SK-N-SH treated with all-trans-retinoic acid at 6 μM for 48 hours (cell line): ENCODE data around the gene RPL32.

ENCODE experiments used
- ATAC-seq: fragments of 200-7000 bp; cut with Tn5 transposase; 3 replicates; pipeline ENCODE4 v1.9.1; 2020; ENCODE audit warnings: mild to moderate bottlenecking, moderate library complexity
- ARNTL ChIP-seq: fragments of 450-650 bp; formaldehyde crosslinking; IDR thresholded peaks from 2 replicates; pipeline ENCODE4 v1.5.0; 2020; ENCODE audit warnings: low read depth, mild to moderate bottlenecking, moderate library complexity, borderline replicate concordance
- BACH2 ChIP-seq: fragments of 250-450 bp; sonication (Bioruptor Pico); IDR thresholded peaks from 2 replicates; pipeline ENCODE4 v1.9.0; 2021; ENCODE audit warnings: mild to moderate bottlenecking, borderline replicate concordance
- CSDC2 ChIP-seq: fragments of 250-450 bp; sonication (Bioruptor Pico); IDR thresholded peaks from 2 replicates; pipeline ENCODE4 v1.5.0; 2020; ENCODE audit warnings: mild to moderate bottlenecking, moderate library complexity
- ESRRG ChIP-seq: fragments of 250-450 bp; sonication (Bioruptor Pico); IDR thresholded peaks from 2 replicates; pipeline ENCODE4 v1.6.1; 2021; ENCODE audit warnings: mild to moderate bottlenecking
- GLIS3 ChIP-seq: fragments of 250-450 bp; sonication (Bioruptor Pico); IDR thresholded peaks from 2 replicates; pipeline ENCODE4 v1.5.0; 2020; ENCODE audit warnings: mild to moderate bottlenecking, moderate library complexity
- ISL1 ChIP-seq: fragments of 250-450 bp; sonication (Bioruptor Pico); IDR thresholded peaks from 2 replicates; pipeline ENCODE4 v2.1.2; 2022; ENCODE audit warnings: mild to moderate bottlenecking, moderate library complexity
- PPARA ChIP-seq: fragments of 250-450 bp; sonication (Bioruptor Pico); IDR thresholded peaks from 2 replicates; pipeline ENCODE4 v1.5.0; 2020; ENCODE audit warnings: mild to moderate bottlenecking, borderline replicate concordance
- SNAI2 ChIP-seq: fragments of 250-450 bp; sonication (Bioruptor Pico); IDR thresholded peaks from 2 replicates; pipeline ENCODE4 v1.5.0; 2020; ENCODE audit warnings: mild to moderate bottlenecking, moderate library complexity
- TCF4 ChIP-seq: fragments of 250-450 bp; sonication (Bioruptor Pico); IDR thresholded peaks from 2 replicates; pipeline ENCODE4 v1.8.0; 2021; ENCODE audit warnings: mild to moderate bottlenecking, moderate library complexity, borderline replicate concordance
- TOX ChIP-seq: fragments of 250-450 bp; sonication (Bioruptor Pico); IDR thresholded peaks from 2 replicates; pipeline ENCODE4 v1.8.0; 2021; ENCODE audit warnings: mild to moderate bottlenecking, moderate library complexity, borderline replicate concordance
- ZC3H10 ChIP-seq: fragments of 250-450 bp; sonication (Bioruptor Pico); IDR thresholded peaks from 2 replicates; pipeline ENCODE4 v1.5.1; 2021; ENCODE audit warnings: mild to moderate bottlenecking, moderate library complexity
- ZFP3 ChIP-seq: fragments of 250-450 bp; sonication (Bioruptor Pico); IDR thresholded peaks from 2 replicates; pipeline ENCODE4 v1.5.0; 2020; ENCODE audit warnings: mild to moderate bottlenecking, moderate library complexity
- ZFP30 ChIP-seq: fragments of 450-650 bp; formaldehyde crosslinking; IDR thresholded peaks from 2 replicates; pipeline ENCODE4 v1.5.0; 2022; ENCODE audit warnings: mild to moderate bottlenecking, moderate library complexity
- ZNF565 ChIP-seq: fragments of 450-650 bp; formaldehyde crosslinking; conservative IDR thresholded peaks from 2 replicates; pipeline ENCODE4 v1.5.0; 2020; ENCODE audit warnings: low read depth, mild to moderate bottlenecking, moderate library complexity
- ZNF70 ChIP-seq: fragments of 450-650 bp; formaldehyde crosslinking; IDR thresholded peaks from 2 replicates; pipeline ENCODE4 v1.5.0; 2020; ENCODE audit warnings: mild to moderate bottlenecking, moderate library complexity
- ZNF8 ChIP-seq: fragments of 450-650 bp; formaldehyde crosslinking; IDR thresholded peaks from 2 replicates; pipeline ENCODE4 v1.5.0; 2020; ENCODE audit warnings: mild to moderate bottlenecking, moderate library complexity
- TF ChIP-seq, protein P1 (sequence below): fragments of 250-450 bp; sonication (Bioruptor Pico); IDR thresholded peaks from 2 replicates; pipeline ENCODE4 v1.5.0; 2020; ENCODE audit warnings: mild to moderate bottlenecking, moderate library complexity
- TF ChIP-seq, protein P2 (sequence below): fragments of 250-450 bp; sonication (Bioruptor Pico); IDR thresholded peaks from 2 replicates; pipeline ENCODE4 v1.8.0; 2021; ENCODE audit warnings: low read depth, mild to moderate bottlenecking, moderate library complexity, borderline replicate concordance
- TF ChIP-seq, protein P3 (sequence below): fragments of 250-450 bp; sonication (Bioruptor Pico); IDR thresholded peaks from 2 replicates; pipeline ENCODE4 v1.8.0; 2020; ENCODE audit warnings: mild to moderate bottlenecking, moderate library complexity, borderline replicate concordance
- TF ChIP-seq, protein P4 (sequence below): fragments of 250-450 bp; sonication (Bioruptor Pico); IDR thresholded peaks from 2 replicates; pipeline ENCODE4 v1.5.1; 2020; ENCODE audit warnings: low read depth, mild to moderate bottlenecking, moderate library complexity
- TF ChIP-seq, protein P5 (sequence below): fragments of 250-450 bp; sonication (Bioruptor Pico); IDR thresholded peaks from 2 replicates; pipeline ENCODE4 v1.5.1; 2021; ENCODE audit warnings: mild to moderate bottlenecking, moderate library complexity

Gene RPL32

DNA sequence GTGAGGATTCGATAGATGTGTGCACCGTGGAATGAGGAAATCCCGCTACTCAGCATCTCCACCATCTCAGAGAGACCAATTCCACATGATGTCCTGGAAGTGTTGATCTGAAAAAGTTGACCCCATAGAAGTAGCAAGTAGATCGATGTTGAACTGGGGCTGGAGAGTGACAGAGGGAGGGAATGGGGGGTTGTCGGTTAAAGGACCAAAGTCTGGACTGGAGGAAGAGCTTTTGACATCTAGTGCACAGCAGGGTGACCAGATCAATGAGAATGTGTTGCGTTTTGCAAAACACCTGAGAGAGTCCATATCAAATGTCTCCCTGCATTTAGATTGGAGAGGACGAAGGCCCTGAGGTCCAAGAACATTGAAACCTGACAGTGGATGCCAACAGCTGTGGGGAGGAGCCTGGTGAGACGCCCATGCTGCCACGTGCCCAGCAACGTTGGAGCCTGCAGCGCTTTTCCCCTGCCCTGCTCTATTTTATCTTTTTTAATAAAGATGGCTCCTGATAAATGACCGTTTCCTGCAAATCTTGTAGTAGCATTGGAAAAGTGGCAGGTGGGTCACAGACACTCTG is 30.1 kb upstream of the RPL32 start:
- no peak for ATAC-seq
- TF ChIP-seq TOX (CRISPR knock-in tag) (no peak), ZFP30 (CRISPR knock-in tag) (no peak), ZFP3 (CRISPR knock-in tag) (no peak), ZC3H10 (CRISPR knock-in tag) (no peak), BACH2 (CRISPR knock-in tag) (no peak), TCF4 (CRISPR knock-in tag) (no peak), ISL1 (no peak), GLIS3 (CRISPR knock-in tag) (no peak), ESRRG (CRISPR knock-in tag) (no peak), ARNTL (no peak), ZNF70 (no peak), ZNF565 (CRISPR knock-in tag) (no peak), PPARA (CRISPR knock-in tag) (no peak), CSDC2 (CRISPR knock-in tag) (no peak)
- TF ChIP-seq, protein P1, sequence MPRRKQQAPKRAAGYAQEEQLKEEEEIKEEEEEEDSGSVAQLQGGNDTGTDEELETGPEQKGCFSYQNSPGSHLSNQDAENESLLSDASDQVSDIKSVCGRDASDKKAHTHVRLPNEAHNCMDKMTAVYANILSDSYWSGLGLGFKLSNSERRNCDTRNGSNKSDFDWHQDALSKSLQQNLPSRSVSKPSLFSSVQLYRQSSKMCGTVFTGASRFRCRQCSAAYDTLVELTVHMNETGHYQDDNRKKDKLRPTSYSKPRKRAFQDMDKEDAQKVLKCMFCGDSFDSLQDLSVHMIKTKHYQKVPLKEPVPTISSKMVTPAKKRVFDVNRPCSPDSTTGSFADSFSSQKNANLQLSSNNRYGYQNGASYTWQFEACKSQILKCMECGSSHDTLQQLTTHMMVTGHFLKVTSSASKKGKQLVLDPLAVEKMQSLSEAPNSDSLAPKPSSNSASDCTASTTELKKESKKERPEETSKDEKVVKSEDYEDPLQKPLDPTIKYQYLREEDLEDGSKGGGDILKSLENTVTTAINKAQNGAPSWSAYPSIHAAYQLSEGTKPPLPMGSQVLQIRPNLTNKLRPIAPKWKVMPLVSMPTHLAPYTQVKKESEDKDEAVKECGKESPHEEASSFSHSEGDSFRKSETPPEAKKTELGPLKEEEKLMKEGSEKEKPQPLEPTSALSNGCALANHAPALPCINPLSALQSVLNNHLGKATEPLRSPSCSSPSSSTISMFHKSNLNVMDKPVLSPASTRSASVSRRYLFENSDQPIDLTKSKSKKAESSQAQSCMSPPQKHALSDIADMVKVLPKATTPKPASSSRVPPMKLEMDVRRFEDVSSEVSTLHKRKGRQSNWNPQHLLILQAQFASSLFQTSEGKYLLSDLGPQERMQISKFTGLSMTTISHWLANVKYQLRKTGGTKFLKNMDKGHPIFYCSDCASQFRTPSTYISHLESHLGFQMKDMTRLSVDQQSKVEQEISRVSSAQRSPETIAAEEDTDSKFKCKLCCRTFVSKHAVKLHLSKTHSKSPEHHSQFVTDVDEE (CRISPR knock-in tag) = no peak
- TF ChIP-seq, protein P2, sequence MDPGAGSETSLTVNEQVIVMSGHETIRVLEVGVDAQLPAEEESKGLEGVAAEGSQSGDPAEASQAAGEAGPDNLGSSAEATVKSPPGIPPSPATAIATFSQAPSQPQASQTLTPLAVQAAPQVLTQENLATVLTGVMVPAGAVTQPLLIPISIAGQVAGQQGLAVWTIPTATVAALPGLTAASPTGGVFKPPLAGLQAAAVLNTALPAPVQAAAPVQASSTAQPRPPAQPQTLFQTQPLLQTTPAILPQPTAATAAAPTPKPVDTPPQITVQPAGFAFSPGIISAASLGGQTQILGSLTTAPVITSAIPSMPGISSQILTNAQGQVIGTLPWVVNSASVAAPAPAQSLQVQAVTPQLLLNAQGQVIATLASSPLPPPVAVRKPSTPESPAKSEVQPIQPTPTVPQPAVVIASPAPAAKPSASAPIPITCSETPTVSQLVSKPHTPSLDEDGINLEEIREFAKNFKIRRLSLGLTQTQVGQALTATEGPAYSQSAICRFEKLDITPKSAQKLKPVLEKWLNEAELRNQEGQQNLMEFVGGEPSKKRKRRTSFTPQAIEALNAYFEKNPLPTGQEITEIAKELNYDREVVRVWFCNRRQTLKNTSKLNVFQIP (CRISPR knock-in tag) = no peak

DNA sequence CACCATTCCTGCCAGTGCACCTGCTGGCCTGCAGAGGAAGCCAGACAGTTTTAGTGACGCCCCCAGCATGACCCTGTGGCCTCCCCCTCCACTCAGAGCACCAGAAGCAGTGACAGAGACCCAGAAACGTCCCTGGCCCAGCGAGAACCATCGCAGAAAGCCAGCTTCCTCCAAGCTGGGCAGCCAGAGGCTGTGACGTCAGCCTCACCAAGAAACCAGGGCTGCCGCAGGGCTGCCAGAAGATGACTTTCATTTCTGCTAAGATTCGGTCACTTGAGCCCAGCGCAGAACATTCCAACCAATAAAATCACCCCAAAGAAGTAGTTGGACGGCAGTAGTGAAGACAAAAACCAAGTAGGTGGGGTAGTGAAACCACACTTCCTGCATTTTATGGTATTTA is 29.6 kb upstream of the RPL32 start:
- TF ChIP-seq BACH2 (CRISPR knock-in tag) (no peak), ZNF8 (CRISPR knock-in tag) (no peak), TCF4 (CRISPR knock-in tag) (no peak), ZNF565 (CRISPR knock-in tag) (no peak), SNAI2 (no peak), CSDC2 (CRISPR knock-in tag) (no peak), PPARA (CRISPR knock-in tag) (no peak), GLIS3 (CRISPR knock-in tag) (no peak), ZC3H10 (CRISPR knock-in tag) (no peak), ESRRG (CRISPR knock-in tag) (no peak)
- TF ChIP-seq, protein P3, sequence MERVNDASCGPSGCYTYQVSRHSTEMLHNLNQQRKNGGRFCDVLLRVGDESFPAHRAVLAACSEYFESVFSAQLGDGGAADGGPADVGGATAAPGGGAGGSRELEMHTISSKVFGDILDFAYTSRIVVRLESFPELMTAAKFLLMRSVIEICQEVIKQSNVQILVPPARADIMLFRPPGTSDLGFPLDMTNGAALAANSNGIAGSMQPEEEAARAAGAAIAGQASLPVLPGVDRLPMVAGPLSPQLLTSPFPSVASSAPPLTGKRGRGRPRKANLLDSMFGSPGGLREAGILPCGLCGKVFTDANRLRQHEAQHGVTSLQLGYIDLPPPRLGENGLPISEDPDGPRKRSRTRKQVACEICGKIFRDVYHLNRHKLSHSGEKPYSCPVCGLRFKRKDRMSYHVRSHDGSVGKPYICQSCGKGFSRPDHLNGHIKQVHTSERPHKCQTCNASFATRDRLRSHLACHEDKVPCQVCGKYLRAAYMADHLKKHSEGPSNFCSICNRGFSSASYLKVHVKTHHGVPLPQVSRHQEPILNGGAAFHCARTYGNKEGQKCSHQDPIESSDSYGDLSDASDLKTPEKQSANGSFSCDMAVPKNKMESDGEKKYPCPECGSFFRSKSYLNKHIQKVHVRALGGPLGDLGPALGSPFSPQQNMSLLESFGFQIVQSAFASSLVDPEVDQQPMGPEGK (CRISPR knock-in tag) = no peak
- TF ChIP-seq, protein P4, sequence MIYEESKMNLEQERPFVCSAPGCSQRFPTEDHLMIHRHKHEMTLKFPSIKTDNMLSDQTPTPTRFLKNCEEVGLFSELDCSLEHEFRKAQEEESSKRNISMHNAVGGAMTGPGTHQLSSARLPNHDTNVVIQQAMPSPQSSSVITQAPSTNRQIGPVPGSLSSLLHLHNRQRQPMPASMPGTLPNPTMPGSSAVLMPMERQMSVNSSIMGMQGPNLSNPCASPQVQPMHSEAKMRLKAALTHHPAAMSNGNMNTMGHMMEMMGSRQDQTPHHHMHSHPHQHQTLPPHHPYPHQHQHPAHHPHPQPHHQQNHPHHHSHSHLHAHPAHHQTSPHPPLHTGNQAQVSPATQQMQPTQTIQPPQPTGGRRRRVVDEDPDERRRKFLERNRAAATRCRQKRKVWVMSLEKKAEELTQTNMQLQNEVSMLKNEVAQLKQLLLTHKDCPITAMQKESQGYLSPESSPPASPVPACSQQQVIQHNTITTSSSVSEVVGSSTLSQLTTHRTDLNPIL (CRISPR knock-in tag) = no peak
- TF ChIP-seq, protein P1 (CRISPR knock-in tag) = no peak
- TF ChIP-seq, protein P5, sequence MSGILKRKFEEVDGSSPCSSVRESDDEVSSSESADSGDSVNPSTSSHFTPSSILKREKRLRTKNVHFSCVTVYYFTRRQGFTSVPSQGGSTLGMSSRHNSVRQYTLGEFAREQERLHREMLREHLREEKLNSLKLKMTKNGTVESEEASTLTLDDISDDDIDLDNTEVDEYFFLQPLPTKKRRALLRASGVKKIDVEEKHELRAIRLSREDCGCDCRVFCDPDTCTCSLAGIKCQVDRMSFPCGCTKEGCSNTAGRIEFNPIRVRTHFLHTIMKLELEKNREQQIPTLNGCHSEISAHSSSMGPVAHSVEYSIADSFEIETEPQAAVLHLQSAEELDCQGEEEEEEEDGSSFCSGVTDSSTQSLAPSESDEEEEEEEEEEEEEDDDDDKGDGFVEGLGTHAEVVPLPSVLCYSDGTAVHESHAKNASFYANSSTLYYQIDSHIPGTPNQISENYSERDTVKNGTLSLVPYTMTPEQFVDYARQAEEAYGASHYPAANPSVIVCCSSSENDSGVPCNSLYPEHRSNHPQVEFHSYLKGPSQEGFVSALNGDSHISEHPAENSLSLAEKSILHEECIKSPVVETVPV (CRISPR knock-in tag) = no peak
- ATAC-seq = no peak
